ENCODE results near the gene NADK2.

DNA sequence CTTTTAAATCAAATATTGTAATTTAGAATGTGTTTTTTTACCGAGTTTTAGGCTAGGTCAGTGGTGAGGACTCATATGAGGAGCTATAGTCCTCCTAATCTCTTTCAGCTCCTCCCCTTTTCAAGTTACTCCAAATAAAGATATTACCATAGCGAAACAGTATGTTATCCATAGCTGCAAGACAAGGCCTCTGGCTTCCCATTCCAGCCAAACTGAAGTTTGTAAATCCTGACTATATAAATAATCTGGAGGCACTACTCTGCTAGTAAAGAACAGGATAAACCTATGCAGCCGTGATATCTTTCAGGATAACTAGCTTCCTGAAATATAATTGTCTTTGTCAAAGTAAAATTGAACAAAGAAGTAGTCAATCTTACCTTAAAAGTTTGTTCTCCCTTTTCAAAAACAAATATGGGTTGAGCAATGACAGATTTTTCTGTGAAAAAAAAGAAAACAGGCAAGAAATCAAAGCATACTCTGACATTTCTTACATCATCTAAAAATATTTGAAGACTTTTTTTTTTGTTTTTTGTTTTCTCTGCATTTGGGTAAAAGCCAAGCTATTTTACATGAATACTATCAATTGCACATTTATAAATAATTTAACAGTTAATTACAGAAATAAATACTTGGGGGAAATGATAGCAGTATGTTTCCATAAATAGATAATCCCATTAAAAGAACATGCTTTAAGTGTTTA, 29.3 kb upstream of the NADK2 start:
- TF ChIP-seq, protein P1, sequence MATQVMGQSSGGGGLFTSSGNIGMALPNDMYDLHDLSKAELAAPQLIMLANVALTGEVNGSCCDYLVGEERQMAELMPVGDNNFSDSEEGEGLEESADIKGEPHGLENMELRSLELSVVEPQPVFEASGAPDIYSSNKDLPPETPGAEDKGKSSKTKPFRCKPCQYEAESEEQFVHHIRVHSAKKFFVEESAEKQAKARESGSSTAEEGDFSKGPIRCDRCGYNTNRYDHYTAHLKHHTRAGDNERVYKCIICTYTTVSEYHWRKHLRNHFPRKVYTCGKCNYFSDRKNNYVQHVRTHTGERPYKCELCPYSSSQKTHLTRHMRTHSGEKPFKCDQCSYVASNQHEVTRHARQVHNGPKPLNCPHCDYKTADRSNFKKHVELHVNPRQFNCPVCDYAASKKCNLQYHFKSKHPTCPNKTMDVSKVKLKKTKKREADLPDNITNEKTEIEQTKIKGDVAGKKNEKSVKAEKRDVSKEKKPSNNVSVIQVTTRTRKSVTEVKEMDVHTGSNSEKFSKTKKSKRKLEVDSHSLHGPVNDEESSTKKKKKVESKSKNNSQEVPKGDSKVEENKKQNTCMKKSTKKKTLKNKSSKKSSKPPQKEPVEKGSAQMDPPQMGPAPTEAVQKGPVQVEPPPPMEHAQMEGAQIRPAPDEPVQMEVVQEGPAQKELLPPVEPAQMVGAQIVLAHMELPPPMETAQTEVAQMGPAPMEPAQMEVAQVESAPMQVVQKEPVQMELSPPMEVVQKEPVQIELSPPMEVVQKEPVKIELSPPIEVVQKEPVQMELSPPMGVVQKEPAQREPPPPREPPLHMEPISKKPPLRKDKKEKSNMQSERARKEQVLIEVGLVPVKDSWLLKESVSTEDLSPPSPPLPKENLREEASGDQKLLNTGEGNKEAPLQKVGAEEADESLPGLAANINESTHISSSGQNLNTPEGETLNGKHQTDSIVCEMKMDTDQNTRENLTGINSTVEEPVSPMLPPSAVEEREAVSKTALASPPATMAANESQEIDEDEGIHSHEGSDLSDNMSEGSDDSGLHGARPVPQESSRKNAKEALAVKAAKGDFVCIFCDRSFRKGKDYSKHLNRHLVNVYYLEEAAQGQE (IDR thresholded peaks at IDR 0.05): no peak
- TF ChIP-seq, protein P2, sequence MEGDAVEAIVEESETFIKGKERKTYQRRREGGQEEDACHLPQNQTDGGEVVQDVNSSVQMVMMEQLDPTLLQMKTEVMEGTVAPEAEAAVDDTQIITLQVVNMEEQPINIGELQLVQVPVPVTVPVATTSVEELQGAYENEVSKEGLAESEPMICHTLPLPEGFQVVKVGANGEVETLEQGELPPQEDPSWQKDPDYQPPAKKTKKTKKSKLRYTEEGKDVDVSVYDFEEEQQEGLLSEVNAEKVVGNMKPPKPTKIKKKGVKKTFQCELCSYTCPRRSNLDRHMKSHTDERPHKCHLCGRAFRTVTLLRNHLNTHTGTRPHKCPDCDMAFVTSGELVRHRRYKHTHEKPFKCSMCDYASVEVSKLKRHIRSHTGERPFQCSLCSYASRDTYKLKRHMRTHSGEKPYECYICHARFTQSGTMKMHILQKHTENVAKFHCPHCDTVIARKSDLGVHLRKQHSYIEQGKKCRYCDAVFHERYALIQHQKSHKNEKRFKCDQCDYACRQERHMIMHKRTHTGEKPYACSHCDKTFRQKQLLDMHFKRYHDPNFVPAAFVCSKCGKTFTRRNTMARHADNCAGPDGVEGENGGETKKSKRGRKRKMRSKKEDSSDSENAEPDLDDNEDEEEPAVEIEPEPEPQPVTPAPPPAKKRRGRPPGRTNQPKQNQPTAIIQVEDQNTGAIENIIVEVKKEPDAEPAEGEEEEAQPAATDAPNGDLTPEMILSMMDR (IDR thresholded peaks at IDR 0.05; ENCODE audit: low read depth, low read length, missing input control): no peak
- TF ChIP-seq, protein P3, sequence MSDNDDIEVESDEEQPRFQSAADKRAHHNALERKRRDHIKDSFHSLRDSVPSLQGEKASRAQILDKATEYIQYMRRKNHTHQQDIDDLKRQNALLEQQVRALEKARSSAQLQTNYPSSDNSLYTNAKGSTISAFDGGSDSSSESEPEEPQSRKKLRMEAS (IDR thresholded peaks at IDR 0.05): no peak
- TF ChIP-seq GABPA (IDR thresholded peaks at IDR 0.05 in 1 of 2, conservative IDR thresholded peaks at IDR 0.05 in 1 of 2) (no peak), JUND (IDR thresholded peaks at IDR 0.05) (no peak)
